Activated naive CD4-positive, alpha-beta T cell treated with anti-CD3 and anti-CD28 coated beads, Interleukin-2, amount 10 ng/mL, durations not matched to agents 7 days and 5 days (primary cell): Measurements from ENCODE around the gene FGF14.

ENCODE experiments used
- CTCF ChIA-PET: fragments of 350-600 bp; sonication (Branson Sonifier 250); formaldehyde crosslinking; loops from one replicate; lab custom pipeline; 2021; ENCODE audit warnings: antibody characterized with exemption; lab: Charles Lee
- DNase-seq: peaks from one replicate; pipeline ENCODE4 v3.0.0-alpha.2; 2020
- H3K27ac Mint-ChIP-seq: one replicate; pipeline ENCODE4 v1.8.0; 2021; ENCODE audit warnings: mild to moderate bottlenecking, moderate library complexity, mixed read lengths
- H3K27me3 Mint-ChIP-seq: one replicate; pipeline ENCODE4 v1.8.0; 2021; ENCODE audit warnings: mild to moderate bottlenecking, mixed read lengths
- H3K36me3 Mint-ChIP-seq: one replicate; pipeline ENCODE4 v1.8.0; 2021; ENCODE audit warnings: mixed read lengths
- H3K4me1 Mint-ChIP-seq: one replicate; pipeline ENCODE4 v1.8.0; 2021; ENCODE audit warnings: mixed read lengths
- H3K4me3 Mint-ChIP-seq: one replicate; pipeline ENCODE4 v1.8.0; 2021; ENCODE audit warnings: mild to moderate bottlenecking, moderate library complexity, mixed read lengths
- H3K9me3 Mint-ChIP-seq: one replicate; pipeline ENCODE4 v1.8.0; 2021; ENCODE audit warnings: mixed read lengths

FGF14 gene

DNA sequence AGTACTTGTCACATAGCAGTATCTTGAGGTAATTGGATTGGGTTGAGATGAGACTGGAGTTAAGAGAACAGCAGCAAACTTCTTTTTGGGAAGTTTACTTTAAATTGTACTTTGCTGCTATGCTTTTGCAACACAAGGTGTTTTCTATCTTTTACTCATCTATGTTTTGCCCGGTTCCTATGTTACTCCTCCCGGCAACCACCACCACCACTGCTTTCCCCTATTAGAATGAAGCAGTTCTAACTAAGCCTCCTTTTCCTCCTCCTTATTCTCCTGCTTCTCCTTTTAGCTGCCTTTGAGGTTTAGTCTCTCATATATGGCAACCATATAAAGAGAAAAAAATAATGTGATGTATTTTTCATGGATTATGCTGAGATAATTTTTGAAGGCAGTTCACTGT is 715.8 kb downstream of the FGF14 start:
- Mint-ChIP-seq H3K27me3 (peaks cover 3% of the 10 kb centered on the region), H3K27ac (no peak overlapping the region), H3K9me3 (no peaks in the 10 kb centered on the region), H3K4me1 (no peaks in the 10 kb centered on the region), H3K4me3 (no peak overlapping the region), H3K36me3 (no peaks in the 10 kb centered on the region)
- no peak for DNase-seq
- CTCF ChIA-PET, result no interaction called here

- CTCF ChIA-PET, result no interaction called here
- Mint-ChIP-seq H3K36me3 (no peaks in the 10 kb centered on the region), H3K4me3 (no peak overlapping the region), H3K27ac (no peak overlapping the region), H3K9me3 (no peaks in the 10 kb centered on the region), H3K27me3 (peaks cover 3% of the 10 kb centered on the region), H3K4me1 (no peaks in the 10 kb centered on the region)
- no peak for DNase-seq
Measured at GRCh38 chr13:101681834-101682233, 720.0 kb downstream of the FGF14 start.

- CTCF ChIA-PET, result no interaction called here
- Mint-ChIP-seq H3K36me3 (no peaks in the 10 kb centered on the region), H3K27me3 (no peaks in the 10 kb centered on the region), H3K27ac (no peak overlapping the region), H3K4me3 (no peak overlapping the region), H3K4me1 (no peaks in the 10 kb centered on the region), H3K9me3 (no peaks in the 10 kb centered on the region)
- no peak for DNase-seq
Measured at GRCh38 chr13:101673360-101674105, 728.3 kb downstream of the FGF14 start.

DNA sequence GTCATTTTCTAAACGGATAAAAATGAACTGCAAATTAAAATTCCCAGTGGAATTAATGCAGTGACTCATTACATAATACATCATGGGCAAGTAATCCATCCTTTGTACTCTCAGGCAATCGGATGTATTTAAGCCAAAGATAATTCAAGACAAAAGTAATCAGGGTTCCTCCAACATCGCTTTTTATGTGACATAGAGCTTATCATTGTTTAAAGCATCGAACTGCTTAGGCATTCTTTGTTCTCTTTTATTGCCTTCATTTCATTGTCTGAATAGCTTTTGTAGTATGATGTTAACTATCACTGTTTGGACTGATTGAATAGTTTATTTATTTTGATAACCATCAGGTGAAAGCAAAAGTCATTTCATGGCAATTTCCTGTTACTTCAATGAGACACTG is 740.0 kb downstream of the FGF14 start:
- no peak overlapping the region for H3K27ac Mint-ChIP-seq
- H3K9me3 Mint-ChIP-seq, result no peaks in the 10 kb centered on the region
- no peaks in the 10 kb centered on the region for H3K27me3 Mint-ChIP-seq
- H3K4me1 Mint-ChIP-seq, result no peaks in the 10 kb centered on the region
- CTCF ChIA-PET, result no interaction called here
- H3K36me3 Mint-ChIP-seq, result no peaks in the 10 kb centered on the region
- H3K4me3 Mint-ChIP-seq, result no peak overlapping the region
- DNase-seq, result no peak
